ENCODE data around the gene WDR81.

DNA sequence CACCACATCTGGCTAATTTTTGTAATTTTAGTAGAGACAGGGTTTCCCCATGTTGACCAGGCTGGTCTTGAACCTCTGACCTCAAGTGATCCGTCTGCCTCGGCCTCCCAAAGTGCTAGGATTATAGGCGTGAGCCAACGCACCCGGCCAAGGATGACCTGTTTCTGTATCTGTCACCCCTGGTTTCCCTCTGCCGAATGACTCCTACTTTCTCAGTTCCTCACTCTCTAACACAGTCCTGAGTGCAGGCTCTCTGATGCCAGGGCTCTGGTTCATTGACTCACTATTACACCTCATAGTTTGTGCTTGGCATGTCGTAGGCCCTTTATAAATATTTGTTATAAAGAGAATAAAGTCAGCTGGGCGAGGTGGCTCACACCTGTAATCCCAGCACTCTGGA, 29.1 kb upstream of the WDR81 start:
- TF ChIP-seq, protein P1, sequence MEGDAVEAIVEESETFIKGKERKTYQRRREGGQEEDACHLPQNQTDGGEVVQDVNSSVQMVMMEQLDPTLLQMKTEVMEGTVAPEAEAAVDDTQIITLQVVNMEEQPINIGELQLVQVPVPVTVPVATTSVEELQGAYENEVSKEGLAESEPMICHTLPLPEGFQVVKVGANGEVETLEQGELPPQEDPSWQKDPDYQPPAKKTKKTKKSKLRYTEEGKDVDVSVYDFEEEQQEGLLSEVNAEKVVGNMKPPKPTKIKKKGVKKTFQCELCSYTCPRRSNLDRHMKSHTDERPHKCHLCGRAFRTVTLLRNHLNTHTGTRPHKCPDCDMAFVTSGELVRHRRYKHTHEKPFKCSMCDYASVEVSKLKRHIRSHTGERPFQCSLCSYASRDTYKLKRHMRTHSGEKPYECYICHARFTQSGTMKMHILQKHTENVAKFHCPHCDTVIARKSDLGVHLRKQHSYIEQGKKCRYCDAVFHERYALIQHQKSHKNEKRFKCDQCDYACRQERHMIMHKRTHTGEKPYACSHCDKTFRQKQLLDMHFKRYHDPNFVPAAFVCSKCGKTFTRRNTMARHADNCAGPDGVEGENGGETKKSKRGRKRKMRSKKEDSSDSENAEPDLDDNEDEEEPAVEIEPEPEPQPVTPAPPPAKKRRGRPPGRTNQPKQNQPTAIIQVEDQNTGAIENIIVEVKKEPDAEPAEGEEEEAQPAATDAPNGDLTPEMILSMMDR (IDR thresholded peaks at IDR 0.05; ENCODE audit: low read length), result no peak
- TF ChIP-seq EZH2 (IDR thresholded peaks at IDR 0.05; ENCODE audit: borderline replicate concordance, low read length), result no peak

Measured in OCI-LY1 (cell line).